Mucosa of descending colon (tissue), 3 donors: Measurements from ENCODE around the gene ASTN2. TPM values are rescaled to one million over a fixed set of nuclear protein-coding genes. Genes with fewer than 3 reads are reported as not detected.

Source experiments
- ATAC-seq: fragments of 200-7000 bp; cut with Tn5 transposase; one replicate; pipeline ENCODE4 v1.9.1; 2020; ENCODE audit warnings: mild to moderate bottlenecking, moderate library complexity
- DNase-seq, 3 donors: peaks; one replicate each; pipeline ENCODE4 v3.0.0-alpha.2; 2020
- H3K36me3 ChIP-seq: fragments of 200-600 bp; one replicate; pipeline ENCODE4 v1.8.0; 2021; ENCODE audit warnings: low read depth, mild to moderate bottlenecking
- H3K4me1 ChIP-seq: fragments of 200-600 bp; one replicate; pipeline ENCODE4 v1.8.0; 2021; ENCODE audit warnings: low read depth, mild to moderate bottlenecking
- H3K4me3 ChIP-seq: fragments of 200-600 bp; one replicate; pipeline ENCODE4 v1.8.0; 2021; ENCODE audit warnings: mild to moderate bottlenecking
- H3K9me3 ChIP-seq: fragments of 200-600 bp; one replicate; pipeline ENCODE4 v1.8.0; 2021; ENCODE audit warnings: mild to moderate bottlenecking
- intact Hi-C, 2 donors: fragments of 100-400 bp; cut with DNase I in 1 of 2; cut with micrococcal nuclease in 1 of 2; formaldehyde crosslinking; loops; one replicate each; pipeline versions ENCODE4 v1.11.0 to v1.11.1; 2022; cut with DNase I, micrococcal nuclease
- total RNA-seq, 3 donors: library from RNA; stranded (reverse); fragmentation: NEBNext Ultra II Directional in 2 of 3; extraction: Animal tissue kit (Norgen Biotek cat#: 25700) in 2 of 3; gene quantifications; one replicate each; pipeline versions ENCODE4 v1.2.1 to v1.2.4, GENCODE V29; 2021 to 2023
- TF ChIP-seq, protein P1 (sequence below): fragments of 200-600 bp; IDR thresholded peaks from one replicate; pipeline ENCODE4 v1.8.0; 2022; ENCODE audit warnings: antibody characterized with exemption, mild to moderate bottlenecking
- donor health status: DM: no; HTN: no; CAD: no; lungs with moderate emphysema.
- donor health status: DM: no; HTN: no; CAD: no.
- donor health status: DM: no; HTN: yes; CAD: no.

Gene ASTN2
- total RNA-seq, 3 donors from 2014 or later = 3.5 to 6.1 (median 5.4) TPM

DNA sequence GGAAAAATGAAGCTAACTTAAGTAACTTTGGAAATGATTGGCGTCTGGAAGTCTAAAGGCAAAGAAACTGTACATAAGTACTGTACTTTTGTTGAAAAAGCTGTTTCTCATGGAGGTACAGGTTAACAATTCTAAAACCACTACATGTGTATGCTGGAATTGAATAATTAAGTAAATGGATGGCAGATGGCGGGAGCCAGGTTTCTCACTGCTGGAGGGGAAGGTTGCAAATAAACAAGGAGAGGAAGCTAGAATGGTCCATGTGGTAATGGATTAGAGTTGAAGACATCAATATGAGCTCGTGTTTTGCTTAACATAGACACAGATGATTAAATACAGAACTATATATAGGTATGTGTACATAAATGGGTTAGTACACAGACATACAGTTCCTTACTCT, 43.2 kb upstream of the ASTN2 start:
- intact Hi-C loops = no loop called here
- TF ChIP-seq, protein P1, sequence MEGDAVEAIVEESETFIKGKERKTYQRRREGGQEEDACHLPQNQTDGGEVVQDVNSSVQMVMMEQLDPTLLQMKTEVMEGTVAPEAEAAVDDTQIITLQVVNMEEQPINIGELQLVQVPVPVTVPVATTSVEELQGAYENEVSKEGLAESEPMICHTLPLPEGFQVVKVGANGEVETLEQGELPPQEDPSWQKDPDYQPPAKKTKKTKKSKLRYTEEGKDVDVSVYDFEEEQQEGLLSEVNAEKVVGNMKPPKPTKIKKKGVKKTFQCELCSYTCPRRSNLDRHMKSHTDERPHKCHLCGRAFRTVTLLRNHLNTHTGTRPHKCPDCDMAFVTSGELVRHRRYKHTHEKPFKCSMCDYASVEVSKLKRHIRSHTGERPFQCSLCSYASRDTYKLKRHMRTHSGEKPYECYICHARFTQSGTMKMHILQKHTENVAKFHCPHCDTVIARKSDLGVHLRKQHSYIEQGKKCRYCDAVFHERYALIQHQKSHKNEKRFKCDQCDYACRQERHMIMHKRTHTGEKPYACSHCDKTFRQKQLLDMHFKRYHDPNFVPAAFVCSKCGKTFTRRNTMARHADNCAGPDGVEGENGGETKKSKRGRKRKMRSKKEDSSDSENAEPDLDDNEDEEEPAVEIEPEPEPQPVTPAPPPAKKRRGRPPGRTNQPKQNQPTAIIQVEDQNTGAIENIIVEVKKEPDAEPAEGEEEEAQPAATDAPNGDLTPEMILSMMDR = no peak
- ATAC-seq = no peak

DNA sequence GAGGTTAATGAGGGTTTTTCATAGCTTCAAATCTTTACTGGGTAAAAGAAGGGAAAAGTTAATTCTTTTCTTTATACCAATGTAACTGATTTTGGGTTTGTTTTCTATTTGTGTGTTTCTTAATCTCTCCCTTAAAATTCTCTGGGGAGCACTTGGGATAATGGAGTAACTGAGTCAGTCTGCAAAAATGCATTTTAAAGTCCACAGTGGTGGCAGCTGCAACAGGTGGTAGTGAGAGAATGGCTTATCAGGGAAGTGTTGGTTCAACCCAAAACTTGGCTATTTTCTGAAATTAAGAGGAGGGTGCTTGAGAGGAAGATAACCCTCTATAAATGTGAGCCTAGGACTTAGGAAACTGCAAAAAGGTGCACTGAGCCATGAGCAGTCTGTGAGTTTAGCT, 39.9 kb upstream of the ASTN2 start:
- H3K4me3 ChIP-seq = no peak overlapping the region
- H3K36me3 ChIP-seq = no peaks in the 10 kb centered on the region
- no peaks in the 10 kb centered on the region for H3K4me1 ChIP-seq
- DNase-seq (no peak), ATAC-seq (no peak)
- intact Hi-C loops = no loop called here
- no peaks in the 10 kb centered on the region for H3K9me3 ChIP-seq
- TF ChIP-seq, protein P1 = no peak

More for the DNA sequence above, 43.2 kb upstream of the ASTN2 start:
- DNase-seq = no peak
- Histone ChIP-seq H3K4me1 (no peaks in the 10 kb centered on the region), H3K9me3 (no peaks in the 10 kb centered on the region), H3K36me3 (no peaks in the 10 kb centered on the region), H3K4me3 (no peak overlapping the region)

DNA sequence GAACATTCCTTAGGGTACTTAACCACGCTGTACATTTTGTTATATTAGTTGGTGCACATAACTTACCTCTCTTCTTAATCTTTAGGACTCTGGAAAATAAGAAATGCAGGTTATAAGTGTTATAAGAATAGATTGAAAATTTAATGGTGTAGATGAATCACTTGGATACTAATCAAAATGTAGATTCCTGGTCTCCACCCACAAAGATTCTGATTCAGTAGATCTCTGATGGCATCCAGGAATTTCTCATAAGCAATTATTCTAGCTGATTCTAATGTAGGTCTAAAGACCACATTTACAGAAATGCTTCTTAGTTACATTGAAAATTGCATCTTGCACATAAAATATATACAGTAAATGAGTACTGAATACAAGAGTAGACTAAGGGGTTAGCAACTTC, 38.9 kb upstream of the ASTN2 start:
- no peak overlapping the region for H3K4me3 ChIP-seq
- no peaks in the 10 kb centered on the region for H3K36me3 ChIP-seq
- no peak for ATAC-seq
- no peak for DNase-seq
- intact Hi-C loops = no loop called here
- no peaks in the 10 kb centered on the region for H3K4me1 ChIP-seq
- TF ChIP-seq, protein P1 = no peak
- no peaks in the 10 kb centered on the region for H3K9me3 ChIP-seq

DNA sequence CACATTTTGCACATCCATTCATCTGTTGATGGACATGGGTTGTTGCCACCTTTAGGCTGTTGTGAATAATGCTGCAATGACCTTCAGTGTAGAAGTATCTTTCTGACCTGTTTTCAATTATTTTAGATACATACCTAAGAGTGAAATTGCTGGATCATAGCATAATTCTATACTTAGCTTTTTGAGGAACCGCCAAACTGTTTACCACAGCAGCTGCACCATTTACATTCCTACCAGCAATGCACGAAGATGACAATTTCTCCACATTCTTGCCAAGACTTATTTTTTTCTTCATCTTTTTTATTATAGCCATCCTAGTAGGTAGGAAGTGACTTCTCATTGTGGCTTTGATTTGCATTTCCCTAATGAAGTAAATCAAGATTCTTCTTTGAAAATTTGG, 36.5 kb upstream of the ASTN2 start:
- Histone ChIP-seq H3K4me1 (no peaks in the 10 kb centered on the region), H3K4me3 (no peak overlapping the region), H3K9me3 (no peaks in the 10 kb centered on the region), H3K36me3 (no peaks in the 10 kb centered on the region)
- intact Hi-C loops = no loop called here
- TF ChIP-seq, protein P1 = no peak
- no peak for DNase-seq
- ATAC-seq = no peak

DNA sequence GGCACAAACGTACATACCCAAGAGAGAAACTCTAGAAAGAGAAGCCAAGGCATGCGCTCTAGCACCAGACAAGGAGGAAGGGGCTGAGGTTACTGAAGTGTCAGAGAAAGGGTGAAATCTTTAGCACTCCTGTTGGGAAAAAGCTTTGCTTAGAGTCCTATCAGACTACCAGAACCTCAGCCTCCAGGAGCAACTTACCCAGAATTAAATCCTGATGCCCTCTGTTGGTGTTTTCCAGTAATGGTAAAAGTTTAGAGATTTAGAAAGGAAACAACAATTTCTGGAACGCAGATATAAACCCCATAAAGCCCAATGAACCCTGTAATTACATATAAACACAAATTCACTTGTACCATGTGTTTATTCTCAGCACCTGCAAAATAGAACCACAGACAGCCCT, 33.2 kb upstream of the ASTN2 start:
- intact Hi-C loops = no loop called here
- Histone ChIP-seq H3K36me3 (no peaks in the 10 kb centered on the region), H3K4me3 (no peak overlapping the region), H3K9me3 (no peaks in the 10 kb centered on the region), H3K4me1 (no peaks in the 10 kb centered on the region)
- no peak for DNase-seq
- TF ChIP-seq, protein P1 = no peak
- ATAC-seq = no peak

DNA sequence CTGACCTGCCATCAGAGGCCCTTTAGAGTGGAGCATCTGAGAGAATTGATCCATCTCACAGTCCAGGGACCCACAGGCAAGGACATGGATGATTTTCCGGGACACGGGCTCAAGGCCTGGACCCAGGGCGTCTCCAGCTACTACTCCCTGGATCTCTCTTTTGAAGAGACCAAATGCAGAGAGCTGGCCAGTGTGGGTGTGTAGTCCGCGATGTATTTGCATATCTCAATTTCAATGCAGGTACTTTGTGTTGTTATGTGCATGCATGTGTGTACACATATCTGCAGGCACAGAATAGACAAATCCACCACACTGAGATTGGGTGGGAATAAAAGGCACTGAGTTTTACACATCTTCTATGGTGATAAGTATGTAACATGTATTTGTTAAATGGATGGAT, 30.8 kb upstream of the ASTN2 start:
- Histone ChIP-seq H3K4me1 (no peaks in the 10 kb centered on the region), H3K4me3 (no peak overlapping the region), H3K36me3 (no peaks in the 10 kb centered on the region), H3K9me3 (no peaks in the 10 kb centered on the region)
- TF ChIP-seq, protein P1 = no peak
- no peak for ATAC-seq
- intact Hi-C loops = no loop called here
- no peak for DNase-seq
